DLD1 (cell line): Measurements from ENCODE around the gene ARHGEF35.
"Not testable (repeated sequence)": the region's sequence is repeated elsewhere in the genome, so short reads cannot be mapped to it uniquely, and the experiment has no call there.

Experiments used
- in situ Hi-C: cut with HindIII; loops from 2 replicates; pipeline ENCODE4 v1.10.0; 2017; ENCODE audit warnings: low sequenced_read_pairs

The ARHGEF35 gene

DNA sequence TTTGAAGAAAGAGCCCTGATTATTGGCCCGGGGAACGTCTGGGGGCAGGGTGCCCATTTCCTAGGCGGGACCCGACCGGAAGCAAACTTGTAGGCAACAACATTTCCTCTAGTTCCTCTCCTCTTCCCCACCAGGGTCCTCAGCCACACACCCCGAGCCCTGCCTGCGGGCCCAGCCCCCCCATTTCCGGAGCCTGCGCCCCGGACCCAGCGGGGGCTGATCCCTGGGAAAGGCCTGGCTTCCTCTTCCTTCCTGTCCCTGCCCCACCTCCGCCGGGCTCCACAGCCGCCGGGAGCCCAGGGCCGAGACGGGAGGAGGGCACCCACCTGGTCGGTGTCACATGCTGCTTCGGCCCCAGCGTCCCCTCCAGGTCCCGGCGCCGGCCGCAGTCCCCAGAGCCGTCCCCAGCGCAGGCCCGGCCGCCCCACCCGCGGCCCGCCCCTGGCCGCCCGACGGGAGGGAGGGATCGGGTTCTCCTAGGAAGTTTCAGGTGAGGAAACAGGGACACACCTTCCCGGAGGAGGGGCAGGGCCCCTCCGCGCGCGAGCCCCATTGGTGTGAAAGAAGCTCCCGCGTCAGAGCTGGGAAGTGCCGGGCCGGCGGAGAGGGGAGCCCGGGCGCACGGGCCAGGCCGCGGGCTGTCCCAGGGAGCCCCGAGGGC lies at the start of gene ARHGEF35:
ARHGEF35 (minus strand) TSS at position 622 of the 661 bp plus-strand sequence. CDS start 7,450 bp downstream, outside the sequence.
- in situ Hi-C loops: not testable (repeated sequence)

DNA sequence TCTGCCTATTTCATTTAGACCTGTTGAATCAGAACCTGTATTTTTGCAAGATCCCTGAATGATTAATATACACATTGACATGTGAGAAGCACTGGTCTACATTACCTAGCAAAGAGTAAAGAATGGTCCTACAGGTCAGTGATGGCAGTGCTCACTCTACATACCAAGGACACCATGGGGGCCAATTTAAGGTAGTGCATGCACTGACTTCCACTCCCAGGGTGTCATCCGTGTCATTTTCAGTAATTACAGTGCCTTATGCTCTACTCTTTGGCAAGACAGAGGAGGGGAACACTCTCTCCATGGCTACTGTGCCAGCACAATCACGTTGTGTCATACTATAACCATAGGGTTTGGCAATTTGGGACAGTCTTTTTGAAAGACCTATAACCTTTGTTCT lies 49.7 kb upstream of the ARHGEF35 start:
- in situ Hi-C loops: not testable (repeated sequence)

DNA sequence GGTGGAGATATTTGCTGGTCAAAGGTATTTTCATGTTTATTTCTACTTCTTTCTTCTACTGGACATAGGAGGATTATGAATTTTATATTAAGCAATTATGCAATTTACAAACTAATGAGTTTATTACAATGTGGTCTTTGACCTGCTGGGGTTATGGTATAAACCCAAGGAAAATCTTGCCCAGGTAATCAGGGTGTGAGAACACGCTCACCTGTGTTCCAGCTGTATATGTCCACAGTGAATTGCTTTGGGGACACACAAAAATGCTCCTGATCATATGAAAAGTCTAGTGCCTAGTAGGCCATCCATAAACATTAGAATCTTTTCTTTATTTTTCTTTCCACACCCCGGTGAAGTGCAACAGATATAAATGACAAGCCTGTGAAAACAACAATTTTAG lies 43.7 kb upstream of the ARHGEF35 start, which contains the start of gene OR2A42:
OR2A42 (minus strand) TSS at position 241 of the 400 bp plus-strand sequence. CDS start 6,762 bp downstream, outside the sequence.
- in situ Hi-C loops: not testable (repeated sequence)

DNA sequence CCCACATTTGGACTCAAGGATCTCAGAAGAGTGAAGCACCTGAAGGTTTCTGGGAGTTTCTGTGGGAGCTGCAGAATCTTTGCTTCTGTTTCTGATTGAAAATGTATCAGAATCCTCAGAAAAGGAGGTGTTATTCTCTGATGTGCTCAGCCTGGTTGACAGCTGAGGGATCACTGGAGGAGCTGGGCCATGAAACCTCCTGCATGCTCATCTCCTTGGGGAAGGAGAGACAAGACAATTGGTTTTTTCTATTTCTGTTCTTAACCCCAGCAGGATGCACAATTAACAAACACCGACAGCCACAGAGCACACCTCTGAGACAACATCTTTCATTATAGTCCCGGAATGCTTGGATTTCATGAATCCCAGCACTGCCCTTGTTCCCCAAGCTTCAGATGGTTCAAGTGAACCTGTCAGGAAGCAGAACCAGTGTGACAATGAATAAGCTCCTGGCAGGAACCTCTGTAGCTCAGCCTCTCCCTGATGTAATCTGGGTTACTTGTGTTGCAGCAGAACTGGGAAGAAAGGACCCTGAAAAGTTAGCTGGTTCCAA lies 43.0 kb upstream of the ARHGEF35 start:
- in situ Hi-C loops: not testable (repeated sequence)

DNA sequence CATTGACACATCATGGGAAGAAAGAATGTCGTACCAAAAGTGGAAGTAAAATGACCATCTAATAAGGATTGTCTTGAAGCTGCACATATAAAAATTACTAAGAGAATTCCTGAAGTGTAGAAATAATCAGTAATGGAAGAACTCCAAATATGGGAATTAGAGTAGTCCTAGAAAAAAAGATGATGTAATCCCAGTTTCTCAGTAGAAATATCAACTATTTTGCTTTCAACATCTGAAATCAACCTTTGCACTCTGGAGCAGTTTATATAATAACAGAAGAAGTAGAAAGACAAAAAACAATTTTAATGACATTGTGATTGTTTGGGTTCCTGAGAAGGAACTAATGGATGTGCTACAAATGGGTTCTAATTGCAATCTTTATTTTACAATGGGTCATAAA lies 37.4 kb upstream of the ARHGEF35 start:
- in situ Hi-C loops: not testable (repeated sequence)

DNA sequence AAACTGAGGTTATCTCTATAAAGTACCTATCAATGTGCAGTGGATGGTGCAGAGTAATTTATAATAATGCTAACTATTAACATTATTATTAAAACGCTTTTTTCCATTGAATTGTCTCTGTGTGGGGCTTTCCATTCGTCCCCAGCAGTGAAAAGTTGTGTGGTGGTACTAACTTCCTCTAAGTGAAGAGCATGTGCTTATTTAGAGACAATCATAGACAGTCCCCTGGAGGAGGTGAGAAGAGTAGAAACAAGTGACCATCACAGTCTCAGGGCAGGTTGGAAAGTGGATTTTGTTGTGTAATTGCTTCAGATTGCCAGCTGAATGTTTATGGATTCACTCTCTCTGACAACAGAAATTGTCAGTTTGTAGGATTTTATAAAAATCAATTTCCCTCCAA lies 35.4 kb upstream of the ARHGEF35 start:
- in situ Hi-C loops: not testable (repeated sequence)

DNA sequence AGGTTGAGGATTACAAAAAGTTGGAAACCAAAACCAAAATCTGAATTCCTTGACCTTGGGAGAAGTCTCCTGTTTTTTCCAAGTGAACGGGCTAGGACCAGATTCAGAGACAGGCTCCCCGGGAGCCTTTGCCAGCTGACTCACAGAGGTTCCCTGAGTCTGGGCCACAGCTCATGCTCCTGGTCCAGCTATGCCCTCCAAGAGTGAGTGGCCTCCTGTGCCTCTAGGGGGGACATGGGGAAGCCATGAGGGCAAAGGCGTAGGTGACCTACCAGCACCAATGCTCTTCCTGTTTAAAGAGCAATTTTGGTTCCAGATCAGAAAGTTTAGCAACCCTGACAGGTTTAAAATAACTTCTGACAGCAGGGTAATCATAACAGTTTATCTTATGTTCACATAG lies 33.2 kb upstream of the ARHGEF35 start:
- in situ Hi-C loops: not testable (repeated sequence)

DNA sequence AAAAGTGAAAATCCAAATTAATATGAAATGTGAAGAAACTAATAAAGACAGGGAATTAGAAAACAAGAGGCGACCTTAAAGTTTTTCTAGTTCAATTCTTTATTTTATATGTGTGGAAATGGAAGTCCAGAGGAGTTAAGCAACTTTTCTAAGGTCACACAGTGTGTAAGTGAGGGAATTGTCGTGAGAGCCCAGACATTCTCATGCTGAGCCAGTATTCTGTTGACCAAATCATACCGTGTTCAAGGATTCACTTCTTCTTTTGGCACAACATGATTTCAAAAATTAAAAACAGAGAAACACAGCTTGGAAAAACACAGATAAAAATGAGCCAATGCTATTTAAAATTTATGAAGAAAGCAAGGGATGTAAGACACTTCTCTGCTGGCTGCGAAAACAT lies 31.2 kb upstream of the ARHGEF35 start:
- in situ Hi-C loops: not testable (repeated sequence)

DNA sequence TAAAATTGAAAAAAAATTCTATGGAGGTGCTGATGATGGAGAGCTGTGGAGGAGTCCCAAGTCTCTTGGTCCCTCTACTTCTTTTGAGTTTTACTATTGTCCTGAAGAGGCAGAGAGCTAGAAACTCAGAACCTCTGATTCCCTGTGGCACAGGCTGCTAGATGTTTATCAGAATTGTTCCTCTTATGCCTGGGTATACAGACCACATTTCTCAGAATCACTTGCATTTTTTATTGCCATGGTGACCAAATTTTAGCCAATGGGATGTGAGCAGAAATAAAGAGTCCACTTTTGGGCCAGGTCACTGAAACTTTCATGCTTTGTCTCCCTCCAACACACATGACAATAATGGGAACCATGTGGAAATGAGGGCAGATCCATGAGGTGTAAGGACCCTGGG lies 28.0 kb upstream of the ARHGEF35 start:
- in situ Hi-C loops: not testable (repeated sequence)

DNA sequence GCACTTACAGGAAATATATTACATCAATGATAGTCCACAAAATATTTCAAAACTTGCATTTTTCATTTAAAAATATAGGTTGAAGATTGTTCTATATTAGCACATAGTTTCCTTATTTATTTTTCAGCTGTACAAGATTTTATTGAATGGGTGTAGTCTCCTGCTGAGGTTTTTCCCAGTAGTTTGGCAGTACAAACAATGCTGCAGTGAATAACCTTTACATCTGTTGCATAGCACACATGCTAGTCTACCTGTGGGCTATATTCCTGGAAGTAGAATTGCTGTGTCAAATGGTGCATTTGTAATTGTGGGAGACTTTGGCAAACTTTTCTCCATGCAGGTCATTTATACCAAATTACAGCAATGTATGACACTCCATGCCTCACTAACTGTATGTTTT lies 24.9 kb upstream of the ARHGEF35 start:
- in situ Hi-C loops: not testable (repeated sequence)

DNA sequence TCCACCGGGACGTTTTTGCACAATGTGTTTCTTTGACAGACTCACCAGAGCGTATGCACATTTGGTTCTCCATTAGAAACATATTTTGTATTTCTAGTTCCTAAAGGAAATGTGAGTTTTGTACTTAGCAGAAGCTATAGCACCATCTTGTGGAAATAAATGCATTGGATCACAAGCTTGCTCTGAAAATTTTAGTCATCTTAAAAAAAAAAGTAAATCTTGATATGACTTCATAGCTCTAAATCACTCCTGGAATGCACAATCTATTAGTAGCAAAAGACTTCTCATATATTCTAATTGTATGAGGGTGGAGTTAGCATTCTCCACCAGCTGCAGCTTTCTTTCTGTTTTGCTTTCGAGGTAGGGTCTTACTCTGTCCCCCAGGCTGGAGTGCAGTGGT lies 23.5 kb upstream of the ARHGEF35 start:
- in situ Hi-C loops: not testable (repeated sequence)

DNA sequence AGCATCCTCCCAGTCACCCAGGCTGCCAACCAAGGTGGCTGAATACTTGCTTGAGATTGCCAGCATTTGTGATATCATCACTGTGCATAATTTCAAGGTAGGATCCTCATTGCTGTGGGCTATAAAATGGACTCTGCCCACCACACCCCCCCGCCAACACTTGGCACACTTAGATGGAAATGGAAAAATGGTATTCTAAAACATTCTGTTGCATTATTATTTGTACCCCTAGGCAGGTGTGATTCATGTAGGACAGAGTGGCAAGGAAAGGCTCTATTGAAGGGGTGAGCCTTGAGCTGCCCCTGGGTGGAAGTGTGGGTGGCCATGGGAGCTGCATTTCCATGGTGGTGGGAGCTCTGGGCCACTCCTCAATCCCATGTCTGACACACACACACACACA lies 22.9 kb upstream of the ARHGEF35 start:
- in situ Hi-C loops: not testable (repeated sequence)

DNA sequence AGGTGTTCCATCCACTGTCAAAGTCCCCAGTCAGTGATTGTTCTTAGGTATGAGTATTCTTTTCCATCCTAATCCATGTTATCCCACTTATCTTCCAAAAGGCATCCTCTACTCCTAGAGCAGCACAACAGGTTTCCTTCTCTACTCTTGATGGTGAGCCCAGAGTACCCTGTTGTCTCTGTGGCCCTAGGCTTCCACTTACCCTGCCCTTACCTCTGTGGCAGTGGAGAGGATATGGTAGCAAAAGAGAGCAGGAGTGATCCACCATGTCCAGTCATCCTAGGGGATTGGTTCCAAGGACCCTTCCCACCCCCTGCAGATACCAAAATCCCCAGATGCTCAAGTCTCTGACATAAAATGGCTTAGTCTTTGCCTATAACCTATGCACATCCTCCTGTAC lies 21.6 kb upstream of the ARHGEF35 start:
- in situ Hi-C loops: not testable (repeated sequence)

DNA sequence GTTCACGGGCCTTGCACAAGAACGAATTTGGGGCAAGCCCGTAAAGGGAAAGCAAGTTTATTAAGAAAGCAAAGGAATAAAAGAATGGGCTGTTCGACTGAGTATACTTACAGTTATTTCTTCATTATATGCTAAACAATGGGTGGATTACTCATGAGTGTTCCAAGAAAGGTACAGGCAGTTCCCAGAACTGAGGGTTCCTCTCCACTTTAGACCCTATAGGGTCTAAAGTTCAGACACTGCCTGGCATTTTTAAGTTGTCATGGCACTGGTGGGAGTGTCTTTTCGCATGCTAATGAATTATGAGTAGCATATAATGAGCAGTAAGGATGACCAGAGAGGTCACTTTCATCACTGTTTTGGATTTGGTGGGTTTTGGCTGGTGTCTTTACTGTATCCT lies 9.7 kb upstream of the ARHGEF35 start:
- in situ Hi-C loops: not testable (repeated sequence)

DNA sequence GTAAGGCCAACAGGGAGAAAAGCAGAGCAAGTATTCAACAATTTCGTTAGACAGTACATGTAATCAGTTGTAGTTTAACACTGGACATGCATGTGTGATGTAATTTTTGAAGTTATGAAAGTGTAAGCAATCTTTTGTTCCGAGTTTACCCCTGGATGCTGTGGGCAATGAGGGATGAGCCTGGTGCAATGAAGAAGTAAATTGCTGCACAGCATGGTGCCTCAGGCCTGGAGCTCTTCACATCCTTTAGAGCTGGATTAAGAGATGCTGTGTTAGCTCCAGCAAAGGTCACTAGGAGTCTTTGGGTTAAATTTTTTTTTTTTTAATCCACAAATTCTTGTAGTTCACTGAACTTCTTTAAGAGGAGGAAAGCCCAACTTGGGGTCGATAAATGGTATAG lies 7.5 kb upstream of the ARHGEF35 start:
- in situ Hi-C loops: not testable (repeated sequence)

DNA sequence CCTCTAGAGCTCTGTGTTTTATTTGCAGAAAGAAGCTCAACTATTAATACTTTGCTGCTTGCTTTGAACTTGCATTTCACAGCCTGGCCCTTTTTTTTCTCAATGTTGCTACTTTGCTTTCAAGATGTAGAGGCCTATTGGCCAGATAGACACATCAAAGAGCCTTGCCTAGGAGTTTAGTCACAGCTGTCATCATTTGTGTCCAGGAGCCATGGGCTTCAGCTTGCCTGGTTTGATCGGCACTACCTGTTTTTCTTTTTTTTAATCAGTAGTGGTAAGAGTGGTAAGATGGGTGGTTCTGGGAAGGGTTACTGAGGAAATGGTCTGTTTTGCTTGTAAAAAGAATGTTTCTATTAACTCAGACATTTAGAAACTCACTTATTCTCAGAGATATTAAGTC lies 6.3 kb upstream of the ARHGEF35 start:
- in situ Hi-C loops: not testable (repeated sequence)

DNA sequence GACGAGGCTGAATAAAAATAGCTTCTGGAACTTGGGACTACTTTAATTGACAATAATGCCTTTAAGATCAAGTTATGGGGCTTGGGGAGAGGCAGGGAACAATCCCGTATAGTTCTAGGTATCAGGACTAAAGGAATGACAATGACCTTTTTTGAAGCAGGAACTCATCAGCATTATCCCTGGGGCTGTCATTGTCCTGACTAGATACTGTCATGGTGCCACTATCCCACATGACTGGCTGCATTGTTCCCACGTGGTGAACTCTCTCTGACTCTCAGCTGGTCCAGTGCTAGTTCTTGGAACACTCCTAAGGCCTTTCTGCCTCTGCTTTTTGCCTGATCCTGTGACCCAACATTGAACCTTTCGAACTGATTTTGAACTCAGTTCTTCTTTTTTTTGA lies 3.3 kb upstream of the ARHGEF35 start:
- in situ Hi-C loops: not testable (repeated sequence)

DNA sequence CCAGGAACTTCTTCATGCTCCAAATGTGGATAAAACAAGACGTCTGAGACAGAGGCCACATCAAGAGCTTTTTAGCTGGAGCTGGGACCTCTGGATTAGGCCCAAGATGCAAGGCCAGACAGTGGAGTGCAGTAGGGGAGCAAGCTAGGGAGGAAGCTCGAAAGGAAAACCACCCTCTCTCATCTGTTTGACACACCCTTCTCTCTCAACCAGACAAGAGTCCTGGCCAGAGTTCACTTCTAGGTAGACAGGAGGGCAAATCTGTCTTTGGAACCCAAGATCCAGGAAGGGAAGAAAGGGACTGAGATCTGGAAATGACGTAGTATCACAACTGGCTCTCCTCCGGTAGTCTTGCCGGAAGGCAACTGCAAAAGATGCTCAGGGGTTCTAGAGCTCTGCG lies 1.2 kb downstream of the ARHGEF35 start:
- in situ Hi-C loops: not testable (repeated sequence)

DNA sequence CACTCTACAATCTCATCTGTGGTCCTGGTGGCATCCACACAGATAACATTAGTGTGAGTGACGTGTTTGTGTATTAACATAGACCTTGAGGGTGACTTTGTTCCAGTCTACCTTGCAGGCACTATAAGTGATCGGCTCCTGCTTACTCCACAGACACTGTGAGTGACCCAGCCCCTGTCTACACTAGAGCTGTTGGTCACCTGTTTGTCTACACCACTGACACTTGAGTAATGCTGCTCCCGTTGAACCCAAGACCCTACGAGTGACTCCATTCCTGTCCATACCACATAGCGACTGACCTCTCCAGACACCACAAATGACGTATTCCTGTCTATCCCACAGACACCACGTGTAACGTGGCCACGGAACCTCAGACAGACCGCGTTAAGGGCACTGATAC lies 1.9 kb downstream of the ARHGEF35 start:
- in situ Hi-C loops: not testable (repeated sequence)

DNA sequence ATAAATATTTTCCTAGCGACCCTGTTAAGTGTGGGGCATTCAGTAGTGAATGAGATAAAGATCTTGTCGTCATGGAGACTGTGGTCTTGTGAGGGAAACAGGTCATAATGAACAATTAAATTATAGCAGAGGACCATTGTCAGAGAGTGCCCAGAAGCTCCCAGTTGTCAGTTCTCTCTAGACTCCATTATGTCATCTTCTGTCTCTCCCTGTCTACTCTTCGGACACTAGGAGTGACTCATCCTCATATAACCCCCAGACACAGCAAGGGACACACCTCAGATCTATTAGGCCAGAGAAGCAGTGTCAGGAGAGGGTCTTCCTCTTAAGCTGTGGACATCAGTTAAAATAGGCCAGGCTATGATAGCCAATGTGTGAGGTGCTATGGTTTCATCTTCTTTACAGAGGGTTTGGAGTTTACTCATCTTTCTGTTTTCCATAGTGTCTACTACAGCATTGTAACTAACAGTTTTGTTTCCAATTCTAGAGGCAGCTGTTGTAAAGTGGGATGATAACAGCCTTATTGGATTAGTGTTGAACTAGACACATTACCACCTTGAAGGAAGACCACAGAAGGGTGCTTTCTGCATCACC lies 7.0 kb downstream of the ARHGEF35 start:
- in situ Hi-C loops: not testable (repeated sequence)

DNA sequence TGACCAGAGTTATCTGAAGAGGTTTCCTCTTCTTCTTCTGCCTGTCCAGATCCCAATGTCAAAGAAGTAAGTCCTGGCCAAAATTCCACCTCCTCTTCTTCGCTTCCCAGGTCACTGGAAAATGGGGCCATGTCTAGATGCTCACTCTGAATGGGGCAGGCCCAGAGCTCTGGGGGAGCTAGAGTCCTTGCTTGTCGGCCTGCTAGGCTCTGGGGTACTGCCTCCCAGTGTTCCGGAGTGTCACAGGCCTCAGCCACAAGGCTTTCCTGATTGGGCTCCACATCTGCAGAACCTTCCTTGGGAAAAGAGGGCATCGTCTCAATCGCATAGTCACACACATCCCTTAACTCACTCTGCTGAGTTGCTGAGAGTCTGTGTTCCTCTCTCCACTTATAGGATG lies 7.8 kb downstream of the ARHGEF35 start:
- in situ Hi-C loops: not testable (repeated sequence)

DNA sequence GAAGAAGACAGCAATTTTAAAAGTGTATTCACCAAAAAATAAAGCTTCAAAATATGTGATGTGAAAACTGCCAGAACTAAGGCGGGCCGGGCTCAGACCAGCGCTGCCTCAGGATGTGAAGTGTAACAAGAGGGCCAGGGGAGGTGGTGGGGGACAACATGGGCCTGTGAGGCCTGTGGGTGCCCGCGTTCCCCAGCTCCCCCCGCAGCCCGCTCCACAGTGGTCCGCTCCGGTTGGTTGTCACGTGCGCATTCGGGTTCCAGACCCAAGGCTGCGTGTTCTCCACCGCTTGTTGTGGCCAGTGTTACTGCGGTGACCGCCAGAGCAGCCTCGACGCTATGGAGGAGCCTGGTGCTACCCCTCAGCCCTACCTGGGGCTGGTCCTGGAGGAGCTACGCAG lies 12.5 kb downstream of the ARHGEF35 start, which contains the start of gene CTAGE4:
CTAGE4 (plus strand) TSS at position 301 of the 400 bp plus-strand sequence; CDS start at position 339, 38 bp downstream.
- in situ Hi-C loops: not testable (repeated sequence)
